IMR-90 (cell line): ENCODE results near the gene CFAP251. TPM values are rescaled to one million over a fixed set of nuclear protein-coding genes. Genes with fewer than 3 reads are reported as not detected.

Experiments
- ATAC-seq: fragments of 200-7000 bp; cut with Tn5 transposase; 2 replicates; pipeline ENCODE4 v1.9.1; 2020; ENCODE audit warnings: low read depth, mild to moderate bottlenecking, moderate library complexity
- BruUV-seq: library from RNA; stranded (reverse); fragments of 400-500 nt; replicated peaks from 2 replicates; lab custom pipeline; 2021; lab: Mats Ljungman, UMichigan
- CTCF ChIA-PET: fragments of 300-600 bp; formaldehyde crosslinking; extraction: SDS; loops from one replicate; lab custom pipeline; 2021; ENCODE audit warnings: antibody characterized with exemption; lab: Yijun Ruan, JAX
- POLR2A ChIA-PET: fragments of 300-600 bp; sonication (Branson Sonifier 250); formaldehyde crosslinking; loops from one replicate; lab custom pipeline; 2022; ENCODE audit warnings: antibody characterized with exemption; ENCODE audit not compliant: unreplicated experiment; lab: Charles Lee
- DNase-seq: peaks from one replicate; pipeline ENCODE4 v3.0.0; 2013
- H2AFZ ChIP-seq: replicated peaks from 2 replicates; pipeline ENCODE3; 2013; ENCODE audit warnings: low read length, mild to moderate bottlenecking; ENCODE audit not compliant: poor library complexity
- H2AK5ac ChIP-seq: 2 replicates; pipeline ENCODE4 v1.6.1; 2013; ENCODE audit warnings: low read depth, low read length, inconsistent platforms
- H2AK9ac ChIP-seq: replicated peaks from 2 replicates; pipeline ENCODE3; 2013; ENCODE audit warnings: mild to moderate bottlenecking, low read depth, low read length, moderate library complexity; ENCODE audit not compliant: poor library complexity
- H2BK120ac ChIP-seq: 2 replicates; pipeline ENCODE4 v1.6.1; 2013; ENCODE audit warnings: low read depth, low read length, inconsistent platforms
- H2BK15ac ChIP-seq: 3 replicates; pipeline ENCODE4 v1.6.1; 2013; ENCODE audit warnings: low read depth, low read length, inconsistent platforms
- H2BK20ac ChIP-seq: 2 replicates; pipeline ENCODE4 v1.6.1; 2013; ENCODE audit warnings: low read depth, mild to moderate bottlenecking, inconsistent platforms, low read length, moderate library complexity
- H2BK5ac ChIP-seq: 2 replicates; pipeline ENCODE4 v1.6.1; 2013; ENCODE audit warnings: mild to moderate bottlenecking, low read depth, low read length, inconsistent platforms; ENCODE audit not compliant: poor library complexity, severe bottlenecking
- H3K14ac ChIP-seq: replicated peaks from 2 replicates; pipeline ENCODE4 v1.6.1; 2013; ENCODE audit warnings: low read depth, low read length, inconsistent platforms
- H3K18ac ChIP-seq: 2 replicates; pipeline ENCODE4 v1.6.1; 2013; ENCODE audit warnings: low read depth, low read length, control low read depth
- H3K23ac ChIP-seq: 2 replicates; pipeline ENCODE4 v1.6.1; 2013; ENCODE audit warnings: low read depth, low read length, inconsistent platforms
- H3K27ac ChIP-seq: 2 replicates; pipeline ENCODE4 v1.5.1; 2013; ENCODE audit warnings: mild to moderate bottlenecking, control low read depth, low read length; ENCODE audit not compliant: insufficient read depth
- H3K27me3 ChIP-seq: 2 replicates; pipeline ENCODE4 v1.6.1; 2013; ENCODE audit warnings: low read length; ENCODE audit not compliant: control insufficient read depth, insufficient read depth
- H3K36me3 ChIP-seq: 2 replicates; pipeline ENCODE4 v1.6.1; 2013; ENCODE audit warnings: low read length, mixed read lengths; ENCODE audit not compliant: control insufficient read depth, insufficient read depth
- H3K4ac ChIP-seq: 2 replicates; pipeline ENCODE4 v1.6.1; 2013; ENCODE audit warnings: low read depth, low read length, inconsistent platforms
- H3K4me1 ChIP-seq: 2 replicates; pipeline ENCODE4 v1.6.1; 2013; ENCODE audit warnings: low read length, mixed read lengths; ENCODE audit not compliant: control insufficient read depth, insufficient read depth
- H3K4me2 ChIP-seq: 2 replicates; pipeline ENCODE4 v1.6.1; 2013; ENCODE audit warnings: low read depth, mild to moderate bottlenecking, control low read depth, low read length, moderate library complexity
- H3K4me3 ChIP-seq: 2 replicates; pipeline ENCODE4 v1.5.1; 2013; ENCODE audit warnings: low read depth, mild to moderate bottlenecking, control low read depth, low read length, moderate library complexity; ENCODE audit not compliant: insufficient read depth
- H3K56ac ChIP-seq: 2 replicates; pipeline ENCODE4 v1.6.1; 2013; ENCODE audit warnings: low read length, inconsistent platforms; ENCODE audit not compliant: insufficient read depth; ENCODE audit errors: extremely low read depth
- H3K79me1 ChIP-seq, 2 experiments: 2 replicates each; pipeline ENCODE4 v1.6.1; 2013; ENCODE audit warnings: low read length in 2 of 2, inconsistent platforms in 1 of 2, low read depth in 1 of 2
- H3K9ac ChIP-seq: 2 replicates; pipeline ENCODE4 v1.6.1; 2013; ENCODE audit warnings: low read depth, low read length, control low read depth
- H3K9me1 ChIP-seq: 2 replicates; pipeline ENCODE4 v1.6.1; 2013; ENCODE audit warnings: low read length, inconsistent platforms; ENCODE audit not compliant: insufficient read depth
- H3K9me3 ChIP-seq: 2 replicates; pipeline ENCODE4 v1.6.1; 2013; ENCODE audit warnings: low read length; ENCODE audit not compliant: control insufficient read depth, insufficient read depth
- H4K20me1 ChIP-seq: 2 replicates; pipeline ENCODE4 v1.6.1; 2013; ENCODE audit warnings: low read length, inconsistent platforms; ENCODE audit not compliant: insufficient read depth
- H4K5ac ChIP-seq: 2 replicates; pipeline ENCODE4 v1.6.1; 2013; ENCODE audit warnings: mild to moderate bottlenecking, low read depth, low read length, control low read depth
- H4K8ac ChIP-seq, 2 experiments: 2 replicates each; pipeline ENCODE4 v1.6.1; 2013; ENCODE audit warnings: low read depth in 2 of 2, low read length in 2 of 2, control low read depth in 1 of 2, inconsistent platforms in 1 of 2
- H4K91ac ChIP-seq: 2 replicates; pipeline ENCODE4 v1.6.1; 2013; ENCODE audit warnings: low read depth, low read length, inconsistent platforms; ENCODE audit not compliant: insufficient read depth
- CEBPB ChIP-seq: IDR thresholded peaks from 2 replicates; pipeline ENCODE4 v1.6.1; 2012; ENCODE audit warnings: low read depth, low read length, improper control_type of control experiment
- CHD1 ChIP-seq: IDR thresholded peaks from 2 replicates; pipeline ENCODE4 v1.6.1; 2012; ENCODE audit warnings: low read depth, low read length, improper control_type of control experiment
- FOS ChIP-seq: fragments of 150-350 bp; IDR thresholded peaks from 2 replicates; pipeline ENCODE4 v1.6.1; 2016; ENCODE audit warnings: low read depth, low read length
- MAFK ChIP-seq: IDR thresholded peaks from 2 replicates; pipeline ENCODE4 v1.6.1; 2012; ENCODE audit warnings: low read depth, low read length, improper control_type of control experiment
- MAZ ChIP-seq: IDR thresholded peaks from 2 replicates; pipeline ENCODE4 v1.6.1; 2012; ENCODE audit warnings: low read depth, mild to moderate bottlenecking, low read length, improper control_type of control experiment, moderate library complexity, borderline replicate concordance
- MXI1 ChIP-seq: IDR thresholded peaks from 2 replicates; pipeline ENCODE4 v1.6.1; 2012; ENCODE audit warnings: low read depth, mild to moderate bottlenecking, low read length, moderate library complexity, borderline replicate concordance
- NFE2L2 ChIP-seq: fragments of 150-350 bp; IDR thresholded peaks from 2 replicates; pipeline ENCODE4 v1.6.1; 2016; ENCODE audit warnings: low read depth, mild to moderate bottlenecking, low read length
- POLR2A ChIP-seq: IDR thresholded peaks from 2 replicates; pipeline ENCODE4 v1.6.1; 2012; ENCODE audit warnings: mild to moderate bottlenecking, low read depth, low read length
- RAD21 ChIP-seq: IDR thresholded peaks from 2 replicates; pipeline ENCODE4 v1.6.1; 2012; ENCODE audit warnings: low read length, improper control_type of control experiment
- RCOR1 ChIP-seq: IDR thresholded peaks from 2 replicates; pipeline ENCODE4 v1.6.1; 2012; ENCODE audit warnings: mild to moderate bottlenecking, low read length, improper control_type of control experiment; ENCODE audit not compliant: insufficient replicate concordance
- RFX5 ChIP-seq: IDR thresholded peaks from 2 replicates; pipeline ENCODE4 v1.8.0; 2012; ENCODE audit warnings: low read depth, mild to moderate bottlenecking, low read length, moderate library complexity
- SMC3 ChIP-seq: fragments of 150-350 bp; IDR thresholded peaks from 2 replicates; pipeline ENCODE4 v1.6.1; 2016; ENCODE audit warnings: low read depth, mild to moderate bottlenecking, antibody characterized with exemption, low read length, moderate library complexity
- WGBS, 2 experiments: methylation state at CpG; one replicate each; pipeline versions ENCODE4 v1.1.5 to v1.1.7; 2013; ENCODE audit warnings: missing lambda C conversion rate in 2 of 2; ENCODE audit not compliant: insufficient read length in 1 of 2; ENCODE audit errors: extremely low coverage in 2 of 2; 5-methylcytosine and 5-hydroxymethylcytosine counted together
- dilution Hi-C: fragments of 300-500 bp; cut with HindIII; formaldehyde crosslinking; loops from one replicate; pipeline ENCODE4 v1.14.3; 2018; ENCODE audit warnings: low sequenced_read_pairs; ENCODE audit not compliant: unreplicated experiment
- in situ Hi-C: fragments of 300-500 bp; cut with MboI; formaldehyde crosslinking; loops from 3 replicates; pipeline ENCODE4 v1.14.3; 2019; ENCODE audit warnings: low sequenced_read_pairs, inconsistent platforms, mixed read lengths
- intact Hi-C: fragments of 100-400 bp; cut with micrococcal nuclease; formaldehyde crosslinking; loops from 2 replicates; pipeline ENCODE4 v1.10.0; 2022
- polyA plus RNA-seq, 3 experiments: library from polyadenylated mRNA; depleted of rRNA; stranded (reverse); fragments of >200 nt; gene quantifications; 2 replicates each; pipeline ENCODE4 v1.2.3, GENCODE V29; 2012; ENCODE audit warnings: low replicate concordance in 1 of 3
- total RNA-seq: library from RNA; depleted of rRNA; stranded (reverse); fragments of >200 nt; gene quantifications from 2 replicates; pipeline ENCODE4 v1.2.3, GENCODE V29; 2012
- TF ChIP-seq, protein P1 (sequence below): fragments of 150-350 bp; IDR thresholded peaks from 2 replicates; pipeline ENCODE4 v1.6.1; 2016; ENCODE audit warnings: low read depth, mild to moderate bottlenecking, low read length, moderate library complexity, borderline replicate concordance
- TF ChIP-seq, protein P2 (sequence below): conservative IDR thresholded peaks from 2 replicates; pipeline ENCODE4 v1.5.1; 2012; ENCODE audit warnings: mild to moderate bottlenecking, low read depth, low read length, improper control_type of control experiment

The CFAP251 gene
- total and polyA plus RNA-seq, 2 of the 4 experiments (the other 2 are of a cell fraction) = 7.8 to 9.1 TPM

DNA sequence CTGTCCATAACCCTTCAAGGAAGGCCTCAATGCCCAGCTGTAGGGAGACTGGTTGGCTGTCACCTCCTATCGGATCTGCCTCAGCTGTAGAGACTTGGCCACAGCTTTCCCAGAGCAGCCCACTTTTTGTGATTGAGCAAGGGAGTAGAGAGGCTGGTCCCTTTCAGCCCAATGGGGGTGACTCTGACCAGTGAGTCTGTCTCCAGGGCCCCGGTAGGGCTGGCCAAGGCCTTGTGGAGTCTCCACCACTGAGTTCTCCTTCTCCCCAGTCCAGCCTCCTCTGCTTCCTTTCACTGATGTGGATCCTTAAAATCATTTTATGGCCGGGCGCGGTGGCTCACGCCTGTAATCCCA, 45.2 kb upstream of the CFAP251 start:
- no TSS peak for BruUV-seq
- no peak for DNase-seq
- TF ChIP-seq RAD21 (no peak), MXI1 (no peak), POLR2A (no peak), FOS (no peak), NFE2L2 (no peak), MAFK (no peak), CEBPB (no peak), RCOR1 (no peak), RFX5 (no peak), MAZ (no peak), CHD1 (no peak), SMC3 (no peak)
- TF ChIP-seq, protein P1, sequence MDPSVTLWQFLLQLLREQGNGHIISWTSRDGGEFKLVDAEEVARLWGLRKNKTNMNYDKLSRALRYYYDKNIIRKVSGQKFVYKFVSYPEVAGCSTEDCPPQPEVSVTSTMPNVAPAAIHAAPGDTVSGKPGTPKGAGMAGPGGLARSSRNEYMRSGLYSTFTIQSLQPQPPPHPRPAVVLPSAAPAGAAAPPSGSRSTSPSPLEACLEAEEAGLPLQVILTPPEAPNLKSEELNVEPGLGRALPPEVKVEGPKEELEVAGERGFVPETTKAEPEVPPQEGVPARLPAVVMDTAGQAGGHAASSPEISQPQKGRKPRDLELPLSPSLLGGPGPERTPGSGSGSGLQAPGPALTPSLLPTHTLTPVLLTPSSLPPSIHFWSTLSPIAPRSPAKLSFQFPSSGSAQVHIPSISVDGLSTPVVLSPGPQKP = no peak
- TF ChIP-seq, protein P2, sequence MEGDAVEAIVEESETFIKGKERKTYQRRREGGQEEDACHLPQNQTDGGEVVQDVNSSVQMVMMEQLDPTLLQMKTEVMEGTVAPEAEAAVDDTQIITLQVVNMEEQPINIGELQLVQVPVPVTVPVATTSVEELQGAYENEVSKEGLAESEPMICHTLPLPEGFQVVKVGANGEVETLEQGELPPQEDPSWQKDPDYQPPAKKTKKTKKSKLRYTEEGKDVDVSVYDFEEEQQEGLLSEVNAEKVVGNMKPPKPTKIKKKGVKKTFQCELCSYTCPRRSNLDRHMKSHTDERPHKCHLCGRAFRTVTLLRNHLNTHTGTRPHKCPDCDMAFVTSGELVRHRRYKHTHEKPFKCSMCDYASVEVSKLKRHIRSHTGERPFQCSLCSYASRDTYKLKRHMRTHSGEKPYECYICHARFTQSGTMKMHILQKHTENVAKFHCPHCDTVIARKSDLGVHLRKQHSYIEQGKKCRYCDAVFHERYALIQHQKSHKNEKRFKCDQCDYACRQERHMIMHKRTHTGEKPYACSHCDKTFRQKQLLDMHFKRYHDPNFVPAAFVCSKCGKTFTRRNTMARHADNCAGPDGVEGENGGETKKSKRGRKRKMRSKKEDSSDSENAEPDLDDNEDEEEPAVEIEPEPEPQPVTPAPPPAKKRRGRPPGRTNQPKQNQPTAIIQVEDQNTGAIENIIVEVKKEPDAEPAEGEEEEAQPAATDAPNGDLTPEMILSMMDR = no peak
- Histone ChIP-seq H3K56ac (peak overlapping the region; percentile 5; the same call in 1 of the 2 replicates), H4K91ac (no peak overlapping the region), H2BK15ac (no peak overlapping the region), H2BK20ac (peak overlapping the region; percentile 21), H3K9me3 (no peaks in the 10 kb centered on the region), H3K27ac (peak overlapping the region; percentile 94; the same call in 1 of the 2 replicates), H3K18ac (peak overlapping the region; percentile 8; the same call in 1 of the 2 replicates), H3K36me3 (no peaks in the 10 kb centered on the region), H3K27me3 (no peaks in the 10 kb centered on the region), H2AFZ (peak overlapping the region; percentile 78), H3K9me1 (peaks cover 11% of the 10 kb centered on the region; the same call in 1 of the 2 replicates), H2BK5ac (peak overlapping the region; percentile 76), H3K23ac (peak overlapping the region; percentile 84), H4K8ac (peak overlapping the region in 1 of 2 experiments; percentile 84; a peak in 2 of 4 replicates), H3K9ac (peak overlapping the region; percentile 50; the same call in 1 of the 2 replicates), H2BK120ac (peak overlapping the region; percentile 86), H3K14ac (0 out of 2 replicates have a peak overlapping the region, but pooled peaks have one; percentile 64), H4K20me1 (peaks cover 6% of the 10 kb centered on the region), H3K4me2 (peak overlapping the region; percentile 47), H3K4me1 (peaks cover 4% of the 10 kb centered on the region), H2AK9ac (peak overlapping the region; percentile 47), H3K4me3 (no peak overlapping the region), H2AK5ac (peak overlapping the region; percentile 71; the same call in 1 of the 2 replicates), H3K79me1 (no peaks in the 10 kb centered on the region), H4K5ac (peak overlapping the region; percentile 77), H3K4ac (peak overlapping the region; percentile 68)
- ChIA-PET CTCF (interaction anchor here (0.5 to 1.4 kb wide), 5 partner anchors 11 to 79 kb away, joined by 3 to 6 read pairs (median 4); partner anchors contain the start of genes HPD and PSMD9), POLR2A (interaction anchor here (1.5 kb wide), 1 partner anchor 16 kb away, joined by 5 read pairs; the partner anchor contains the start of gene PSMD9)
- intact Hi-C loops = loop anchor here (5.0 kb wide), 1 partner anchor 36 kb away; no protein-coding TSS in a partner anchor
- 87% methylated on average over 3 of the region's 6 CpGs; no CpG with 5 or more reads in 1 of the 2 experiments for WGBS, 2 experiments
- ATAC-seq = peak; percentile 18
- dilution Hi-C loops = no loop called here
- in situ Hi-C loops = no loop called here
